ENCODE data around the gene GALNT10.

GALNT10 gene

DNA sequence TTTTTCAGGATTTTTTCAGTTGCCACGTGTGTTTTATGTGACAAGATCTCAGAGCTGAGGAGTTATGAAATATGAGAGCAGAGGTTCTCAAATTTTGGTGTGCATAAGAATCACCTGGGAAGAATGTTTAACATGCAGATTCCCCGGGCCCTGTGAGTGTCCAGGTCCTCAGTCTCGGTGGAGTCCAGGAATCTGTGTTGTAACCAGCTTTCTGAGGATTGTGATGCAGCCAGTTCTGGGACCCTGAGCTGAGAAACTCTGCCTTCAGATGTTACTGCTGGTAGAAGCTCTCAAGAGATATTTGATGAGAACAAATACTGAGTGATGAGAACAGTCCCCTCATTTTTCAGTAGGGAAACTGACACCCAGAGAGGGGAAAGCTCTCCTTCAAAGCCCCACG lies 152.4 kb downstream of the GALNT10 start:
- no peaks in the 10 kb centered on the region for H3K4me1 ChIP-seq (ENCODE audit: control insufficient read depth in 2 of 2, insufficient read depth in 2 of 2, low read length in 2 of 2)
- H3K9me3 ChIP-seq (ENCODE audit: control insufficient read depth in 2 of 2, low read length in 2 of 2) = no peaks in the 10 kb centered on the region
- H3K27ac ChIP-seq (ENCODE audit: low read depth in 2 of 2, low read length in 2 of 2) = no peak overlapping the region
- peaks cover 0 to 1% of the 10 kb centered on the region in 2 donors for H3K36me3 ChIP-seq (ENCODE audit: control insufficient read depth in 2 of 2, insufficient read depth in 2 of 2, low read length in 2 of 2)
- no peak overlapping the region for H3K9ac ChIP-seq (ENCODE audit: low read depth in 1 of 2, low read length in 2 of 2)
- no peak overlapping the region for H3K4me3 ChIP-seq (ENCODE audit: low read length in 2 of 2)
- no peaks in the 10 kb centered on the region for H3K27me3 ChIP-seq (ENCODE audit: control insufficient read depth in 2 of 2, insufficient read depth in 2 of 2, low read length in 2 of 2)

DNA sequence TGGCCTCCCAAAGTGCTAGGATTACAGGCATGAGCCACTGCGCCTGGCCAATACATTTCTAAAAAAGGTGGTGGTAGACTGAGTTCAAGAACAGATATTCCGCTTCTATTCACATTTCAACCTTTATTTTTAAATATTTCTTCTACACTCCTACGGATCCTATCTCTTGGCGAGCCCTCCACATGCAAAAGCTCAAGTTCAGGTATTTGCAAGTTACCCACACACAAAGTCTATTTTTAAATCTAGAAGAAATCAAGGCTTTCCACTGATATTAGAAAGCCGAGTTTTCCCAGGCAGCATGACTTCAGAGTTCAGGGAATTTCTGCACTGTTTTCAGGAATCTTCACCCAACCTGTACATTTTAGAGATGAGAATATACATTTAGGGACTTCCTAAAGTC lies 153.9 kb downstream of the GALNT10 start:
- Histone ChIP-seq H3K27me3 (ENCODE audit: control insufficient read depth in 2 of 2, insufficient read depth in 2 of 2, low read length in 2 of 2) (no peaks in the 10 kb centered on the region), H3K27ac (ENCODE audit: low read depth in 2 of 2, low read length in 2 of 2) (no peak overlapping the region), H3K4me1 (ENCODE audit: control insufficient read depth in 2 of 2, insufficient read depth in 2 of 2, low read length in 2 of 2) (no peaks in the 10 kb centered on the region), H3K4me3 (ENCODE audit: low read length in 2 of 2) (no peak overlapping the region), H3K9ac (ENCODE audit: low read depth in 1 of 2, low read length in 2 of 2) (no peak overlapping the region), H3K36me3 (ENCODE audit: control insufficient read depth in 2 of 2, insufficient read depth in 2 of 2, low read length in 2 of 2) (no peaks in the 10 kb centered on the region), H3K9me3 (ENCODE audit: control insufficient read depth in 2 of 2, low read length in 2 of 2) (no peaks in the 10 kb centered on the region)

DNA sequence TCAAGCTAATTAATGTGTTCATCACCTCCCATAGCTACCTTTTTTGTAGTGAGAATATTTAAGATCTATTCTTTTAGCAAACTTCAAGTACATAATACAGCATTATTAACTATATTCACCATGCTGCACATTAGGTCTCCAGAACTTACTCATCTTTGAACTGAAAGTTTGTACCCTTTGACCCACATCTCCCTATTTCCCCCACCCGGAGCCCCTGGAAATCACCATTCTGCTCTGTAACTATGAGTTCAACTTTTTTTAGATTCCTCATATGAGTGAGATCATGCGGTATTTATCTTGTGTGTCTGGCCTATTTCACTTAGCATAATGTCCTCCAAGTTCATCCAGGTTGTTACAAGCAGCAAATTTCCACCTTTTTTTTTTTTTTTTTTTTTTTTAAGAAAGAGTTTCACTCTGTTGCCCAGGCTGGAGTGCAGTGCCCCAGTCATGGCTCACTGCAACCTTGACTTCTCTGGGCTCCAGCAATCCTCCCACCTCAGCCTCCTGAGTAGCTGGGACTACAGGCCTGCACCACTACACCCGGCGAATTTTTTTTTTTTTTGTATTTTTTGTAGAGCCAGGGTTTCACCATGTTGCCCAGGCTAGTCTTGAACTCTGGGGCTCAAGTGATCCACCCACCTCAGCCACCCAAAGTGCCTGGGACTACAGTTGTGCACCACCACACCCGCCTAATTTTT lies 154.9 kb downstream of the GALNT10 start:
- no peaks in the 10 kb centered on the region for H3K36me3 ChIP-seq (ENCODE audit: control insufficient read depth in 2 of 2, insufficient read depth in 2 of 2, low read length in 2 of 2)

GRCh38 chr5:154346427-154346826 lies 155.9 kb downstream of the GALNT10 start:
- no peaks in the 10 kb centered on the region for H3K36me3 ChIP-seq (ENCODE audit: control insufficient read depth in 2 of 2, insufficient read depth in 2 of 2, low read length in 2 of 2)
- no peaks in the 10 kb centered on the region for H3K27me3 ChIP-seq (ENCODE audit: control insufficient read depth in 2 of 2, insufficient read depth in 2 of 2, low read length in 2 of 2)
- no peak overlapping the region for H3K4me3 ChIP-seq (ENCODE audit: low read length in 2 of 2)
- H3K27ac ChIP-seq (ENCODE audit: low read depth in 2 of 2, low read length in 2 of 2) = no peak overlapping the region
- H3K9ac ChIP-seq (ENCODE audit: low read depth in 1 of 2, low read length in 2 of 2) = no peak overlapping the region
- H3K9me3 ChIP-seq (ENCODE audit: control insufficient read depth in 2 of 2, low read length in 2 of 2) = no peaks in the 10 kb centered on the region
- no peaks in the 10 kb centered on the region for H3K4me1 ChIP-seq (ENCODE audit: control insufficient read depth in 2 of 2, insufficient read depth in 2 of 2, low read length in 2 of 2)

More for the DNA sequence above, 154.9 kb downstream of the GALNT10 start:
- H3K27me3 ChIP-seq (ENCODE audit: control insufficient read depth in 2 of 2, insufficient read depth in 2 of 2, low read length in 2 of 2) = no peaks in the 10 kb centered on the region
- no peak overlapping the region for H3K4me3 ChIP-seq (ENCODE audit: low read length in 2 of 2)
- H3K9me3 ChIP-seq (ENCODE audit: control insufficient read depth in 2 of 2, low read length in 2 of 2) = no peaks in the 10 kb centered on the region
- no peak overlapping the region for H3K9ac ChIP-seq (ENCODE audit: low read depth in 1 of 2, low read length in 2 of 2)
- H3K4me1 ChIP-seq (ENCODE audit: control insufficient read depth in 2 of 2, insufficient read depth in 2 of 2, low read length in 2 of 2) = no peaks in the 10 kb centered on the region
- no peak overlapping the region for H3K27ac ChIP-seq (ENCODE audit: low read depth in 2 of 2, low read length in 2 of 2)

DNA sequence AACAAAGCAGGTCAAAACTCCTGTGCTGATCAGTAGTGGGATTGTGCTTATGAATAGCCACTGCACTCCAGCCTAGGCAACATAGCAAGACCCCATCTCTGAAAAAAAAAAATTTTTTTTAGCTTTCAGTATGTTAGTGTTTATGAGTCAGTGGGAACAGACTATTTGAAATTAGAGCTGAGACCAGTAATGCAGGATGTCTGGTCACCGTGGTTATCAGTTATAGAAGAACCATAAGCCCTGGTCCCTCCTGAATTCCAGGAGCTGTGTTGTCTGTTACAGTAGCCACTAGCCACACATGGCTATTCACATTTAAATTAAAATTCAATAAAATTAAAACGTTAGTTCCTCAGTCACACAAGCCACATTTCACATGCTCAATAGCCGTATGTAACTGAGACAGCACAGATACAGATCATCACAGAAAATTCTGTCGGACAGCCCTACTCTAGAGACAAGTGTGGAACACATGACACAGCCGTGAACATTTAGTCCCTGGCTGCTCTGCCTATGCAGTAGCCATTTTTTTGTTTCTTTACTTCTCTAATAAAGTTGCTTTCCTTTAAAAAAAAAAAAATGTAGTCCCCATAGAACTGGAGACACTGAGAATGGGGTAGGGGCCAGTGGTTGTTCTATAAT lies 159.2 kb downstream of the GALNT10 start:
- Histone ChIP-seq H3K4me1 (ENCODE audit: control insufficient read depth in 2 of 2, insufficient read depth in 2 of 2, low read length in 2 of 2) (no peaks in the 10 kb centered on the region), H3K4me3 (ENCODE audit: low read length in 2 of 2) (no peak overlapping the region), H3K36me3 (ENCODE audit: control insufficient read depth in 2 of 2, insufficient read depth in 2 of 2, low read length in 2 of 2) (no peaks in the 10 kb centered on the region), H3K9me3 (ENCODE audit: control insufficient read depth in 2 of 2, low read length in 2 of 2) (no peaks in the 10 kb centered on the region), H3K9ac (ENCODE audit: low read depth in 1 of 2, low read length in 2 of 2) (no peak overlapping the region), H3K27me3 (ENCODE audit: control insufficient read depth in 2 of 2, insufficient read depth in 2 of 2, low read length in 2 of 2) (no peaks in the 10 kb centered on the region), H3K27ac (ENCODE audit: low read depth in 2 of 2, low read length in 2 of 2) (no peak overlapping the region)

GRCh38 chr5:154351141-154351540 lies 160.6 kb downstream of the GALNT10 start:
- Histone ChIP-seq H3K4me3 (ENCODE audit: low read length in 2 of 2) (no peak overlapping the region), H3K36me3 (ENCODE audit: control insufficient read depth in 2 of 2, insufficient read depth in 2 of 2, low read length in 2 of 2) (no peaks in the 10 kb centered on the region), H3K4me1 (ENCODE audit: control insufficient read depth in 2 of 2, insufficient read depth in 2 of 2, low read length in 2 of 2) (no peaks in the 10 kb centered on the region), H3K9me3 (ENCODE audit: control insufficient read depth in 2 of 2, low read length in 2 of 2) (no peaks in the 10 kb centered on the region), H3K9ac (ENCODE audit: low read depth in 1 of 2, low read length in 2 of 2) (no peak overlapping the region), H3K27ac (ENCODE audit: low read depth in 2 of 2, low read length in 2 of 2) (no peak overlapping the region), H3K27me3 (ENCODE audit: control insufficient read depth in 2 of 2, insufficient read depth in 2 of 2, low read length in 2 of 2) (no peaks in the 10 kb centered on the region)

- Histone ChIP-seq H3K27ac (ENCODE audit: low read depth in 2 of 2, low read length in 2 of 2) (no peak overlapping the region), H3K4me1 (ENCODE audit: control insufficient read depth in 2 of 2, insufficient read depth in 2 of 2, low read length in 2 of 2) (no peaks in the 10 kb centered on the region), H3K9ac (ENCODE audit: low read depth in 1 of 2, low read length in 2 of 2) (no peak overlapping the region), H3K4me3 (ENCODE audit: low read length in 2 of 2) (no peak overlapping the region), H3K27me3 (ENCODE audit: control insufficient read depth in 2 of 2, insufficient read depth in 2 of 2, low read length in 2 of 2) (no peaks in the 10 kb centered on the region), H3K36me3 (ENCODE audit: control insufficient read depth in 2 of 2, insufficient read depth in 2 of 2, low read length in 2 of 2) (no peaks in the 10 kb centered on the region), H3K9me3 (ENCODE audit: control insufficient read depth in 2 of 2, low read length in 2 of 2) (no peaks in the 10 kb centered on the region)
Measured at GRCh38 chr5:154351566-154351965, 161.0 kb downstream of the GALNT10 start.

- no peak overlapping the region for H3K9ac ChIP-seq (ENCODE audit: low read depth in 1 of 2, low read length in 2 of 2)
- no peak overlapping the region for H3K27ac ChIP-seq (ENCODE audit: low read depth in 2 of 2, low read length in 2 of 2)
- H3K9me3 ChIP-seq (ENCODE audit: control insufficient read depth in 2 of 2, low read length in 2 of 2) = no peaks in the 10 kb centered on the region
- H3K4me1 ChIP-seq (ENCODE audit: control insufficient read depth in 2 of 2, insufficient read depth in 2 of 2, low read length in 2 of 2) = no peaks in the 10 kb centered on the region
- no peaks in the 10 kb centered on the region for H3K36me3 ChIP-seq (ENCODE audit: control insufficient read depth in 2 of 2, insufficient read depth in 2 of 2, low read length in 2 of 2)
- H3K27me3 ChIP-seq (ENCODE audit: control insufficient read depth in 2 of 2, insufficient read depth in 2 of 2, low read length in 2 of 2) = no peaks in the 10 kb centered on the region
- no peak overlapping the region for H3K4me3 ChIP-seq (ENCODE audit: low read length in 2 of 2)
Measured at GRCh38 chr5:154352960-154353548, 162.5 kb downstream of the GALNT10 start.

- Histone ChIP-seq H3K9me3 (ENCODE audit: control insufficient read depth in 2 of 2, low read length in 2 of 2) (no peaks in the 10 kb centered on the region), H3K4me3 (ENCODE audit: low read length in 2 of 2) (no peak overlapping the region), H3K9ac (ENCODE audit: low read depth in 1 of 2, low read length in 2 of 2) (no peak overlapping the region), H3K27me3 (ENCODE audit: control insufficient read depth in 2 of 2, insufficient read depth in 2 of 2, low read length in 2 of 2) (no peaks in the 10 kb centered on the region), H3K36me3 (ENCODE audit: control insufficient read depth in 2 of 2, insufficient read depth in 2 of 2, low read length in 2 of 2) (no peaks in the 10 kb centered on the region), H3K4me1 (ENCODE audit: control insufficient read depth in 2 of 2, insufficient read depth in 2 of 2, low read length in 2 of 2) (no peaks in the 10 kb centered on the region), H3K27ac (ENCODE audit: low read depth in 2 of 2, low read length in 2 of 2) (no peak overlapping the region)
Measured at GRCh38 chr5:154355129-154355611, 164.6 kb downstream of the GALNT10 start.

GRCh38 chr5:154356020-154356655 lies 165.6 kb downstream of the GALNT10 start:
- no peaks in the 10 kb centered on the region for H3K9me3 ChIP-seq (ENCODE audit: control insufficient read depth in 2 of 2, low read length in 2 of 2)
- H3K4me1 ChIP-seq (ENCODE audit: control insufficient read depth in 2 of 2, insufficient read depth in 2 of 2, low read length in 2 of 2) = no peaks in the 10 kb centered on the region
- H3K4me3 ChIP-seq (ENCODE audit: low read length in 2 of 2) = no peak overlapping the region
- H3K27me3 ChIP-seq (ENCODE audit: control insufficient read depth in 2 of 2, insufficient read depth in 2 of 2, low read length in 2 of 2) = no peaks in the 10 kb centered on the region
- no peak overlapping the region for H3K27ac ChIP-seq (ENCODE audit: low read depth in 2 of 2, low read length in 2 of 2)
- no peaks in the 10 kb centered on the region for H3K36me3 ChIP-seq (ENCODE audit: control insufficient read depth in 2 of 2, insufficient read depth in 2 of 2, low read length in 2 of 2)
- no peak overlapping the region for H3K9ac ChIP-seq (ENCODE audit: low read depth in 1 of 2, low read length in 2 of 2)
